Measurements from ENCODE around the gene PRSS12. TPM values are rescaled to one million over a fixed set of nuclear protein-coding genes. Genes with fewer than 3 reads are reported as not detected.

The PRSS12 gene
- total RNA-seq, 1 donor from 2014 or later, result 2.3 TPM

DNA sequence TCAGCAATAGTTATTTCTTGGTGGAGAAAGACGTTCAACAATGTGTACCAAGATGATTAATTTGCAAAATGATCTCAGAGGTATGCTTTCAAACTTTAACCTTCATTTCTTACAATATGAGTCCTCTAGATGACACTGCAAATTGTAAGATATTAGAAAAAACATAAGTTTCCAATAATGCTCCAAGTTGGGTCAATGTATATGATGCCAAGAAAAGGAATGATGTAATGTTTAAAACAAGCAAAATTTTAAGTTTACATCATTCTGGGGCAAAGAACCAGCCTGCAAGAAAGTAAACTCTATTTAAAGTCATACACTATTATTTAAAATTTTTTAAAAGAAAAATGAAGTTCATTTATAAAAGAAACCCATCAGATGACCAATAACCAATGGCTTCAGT, 56.1 kb downstream of the PRSS12 start:
- TF ChIP-seq CTCF (IDR thresholded peaks at IDR 0.05; ENCODE audit: insufficient read depth, low read length, poor library complexity, severe bottlenecking), result no peak
- Histone ChIP-seq H3K36me3 (ENCODE audit: control insufficient read depth, insufficient read depth, low read length) (no peaks in the 10 kb centered on the region), H3K4me3 (ENCODE audit: low read depth, low read length) (no peak overlapping the region), H3K27me3 (ENCODE audit: control insufficient read depth, insufficient read depth, low read length) (no peaks in the 10 kb centered on the region)
- DNase-seq (ENCODE audit: low read depth), result no peak

- H3K36me3 ChIP-seq (ENCODE audit: control insufficient read depth, insufficient read depth, low read length), result no peaks in the 10 kb centered on the region
- TF ChIP-seq CTCF (IDR thresholded peaks at IDR 0.05; ENCODE audit: insufficient read depth, low read length, poor library complexity, severe bottlenecking), result no peak
- H3K27me3 ChIP-seq (ENCODE audit: control insufficient read depth, insufficient read depth, low read length), result no peaks in the 10 kb centered on the region
- no peak for DNase-seq (ENCODE audit: low read depth)
- H3K4me3 ChIP-seq (ENCODE audit: low read depth, low read length), result no peak overlapping the region
Observed at GRCh38 chr4:118290951-118291350, 61.9 kb downstream of the PRSS12 start.

DNA sequence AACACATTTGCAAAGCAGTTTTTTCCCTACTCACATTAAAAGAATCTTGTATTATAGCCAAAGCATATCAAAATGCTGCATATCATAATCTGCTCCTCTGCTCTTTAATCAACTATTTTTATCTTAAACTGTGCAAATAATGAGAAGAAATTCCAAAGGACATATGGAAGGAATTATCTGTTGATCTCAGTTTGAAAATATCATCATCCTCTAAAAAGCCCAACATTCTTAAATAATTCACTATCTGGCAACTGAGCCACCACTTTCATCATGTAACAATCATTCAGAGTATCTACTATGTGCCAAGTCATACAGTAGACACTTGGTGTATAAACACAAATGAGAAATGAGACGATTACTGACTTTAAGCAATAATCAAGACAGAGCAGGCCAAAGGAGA, 63.0 kb downstream of the PRSS12 start:
- Histone ChIP-seq H3K4me3 (ENCODE audit: low read depth, low read length) (no peak overlapping the region), H3K36me3 (ENCODE audit: control insufficient read depth, insufficient read depth, low read length) (no peaks in the 10 kb centered on the region), H3K27me3 (ENCODE audit: control insufficient read depth, insufficient read depth, low read length) (no peaks in the 10 kb centered on the region)
- DNase-seq (ENCODE audit: low read depth), result no peak
- TF ChIP-seq CTCF (IDR thresholded peaks at IDR 0.05; ENCODE audit: insufficient read depth, low read length, poor library complexity, severe bottlenecking), result no peak

GRCh38 chr4:118287711-118288451, 64.9 kb downstream of the PRSS12 start:
- no peak for DNase-seq (ENCODE audit: low read depth)
- H3K36me3 ChIP-seq (ENCODE audit: control insufficient read depth, insufficient read depth, low read length), result no peaks in the 10 kb centered on the region
- no peak overlapping the region for H3K4me3 ChIP-seq (ENCODE audit: low read depth, low read length)
- no peaks in the 10 kb centered on the region for H3K27me3 ChIP-seq (ENCODE audit: control insufficient read depth, insufficient read depth, low read length)
- TF ChIP-seq CTCF (IDR thresholded peaks at IDR 0.05; ENCODE audit: insufficient read depth, low read length, poor library complexity, severe bottlenecking), result no peak

GRCh38 chr4:118286685-118287084, 66.1 kb downstream of the PRSS12 start:
- TF ChIP-seq CTCF (IDR thresholded peaks at IDR 0.05; ENCODE audit: insufficient read depth, low read length, poor library complexity, severe bottlenecking), result no peak
- H3K27me3 ChIP-seq (ENCODE audit: control insufficient read depth, insufficient read depth, low read length), result no peaks in the 10 kb centered on the region
- H3K4me3 ChIP-seq (ENCODE audit: low read depth, low read length), result no peak overlapping the region
- no peak for DNase-seq (ENCODE audit: low read depth)
- no peaks in the 10 kb centered on the region for H3K36me3 ChIP-seq (ENCODE audit: control insufficient read depth, insufficient read depth, low read length)

GRCh38 chr4:118285931-118286330, 66.9 kb downstream of the PRSS12 start:
- Histone ChIP-seq H3K27me3 (ENCODE audit: control insufficient read depth, insufficient read depth, low read length) (no peaks in the 10 kb centered on the region), H3K4me3 (ENCODE audit: low read depth, low read length) (no peak overlapping the region), H3K36me3 (ENCODE audit: control insufficient read depth, insufficient read depth, low read length) (no peaks in the 10 kb centered on the region)
- TF ChIP-seq CTCF (IDR thresholded peaks at IDR 0.05; ENCODE audit: insufficient read depth, low read length, poor library complexity, severe bottlenecking), result no peak
- DNase-seq (ENCODE audit: low read depth), result no peak

All from kidney epithelial cell (primary cell).